Measurements from ENCODE around the gene PEAK3.

Gene PEAK3

GRCh38 chr19:2315818-2316353 is 33.9 kb upstream of the PEAK3 start:
- FAIRE-seq (no peak), DNase-seq (ENCODE audit: low spot score) (no peak)

- DNase-seq (ENCODE audit: low spot score) (no peak), FAIRE-seq (no peak)
These were observed 33.3 kb upstream of the PEAK3 start for GRCh38 chr19:2315121-2315817.

DNA sequence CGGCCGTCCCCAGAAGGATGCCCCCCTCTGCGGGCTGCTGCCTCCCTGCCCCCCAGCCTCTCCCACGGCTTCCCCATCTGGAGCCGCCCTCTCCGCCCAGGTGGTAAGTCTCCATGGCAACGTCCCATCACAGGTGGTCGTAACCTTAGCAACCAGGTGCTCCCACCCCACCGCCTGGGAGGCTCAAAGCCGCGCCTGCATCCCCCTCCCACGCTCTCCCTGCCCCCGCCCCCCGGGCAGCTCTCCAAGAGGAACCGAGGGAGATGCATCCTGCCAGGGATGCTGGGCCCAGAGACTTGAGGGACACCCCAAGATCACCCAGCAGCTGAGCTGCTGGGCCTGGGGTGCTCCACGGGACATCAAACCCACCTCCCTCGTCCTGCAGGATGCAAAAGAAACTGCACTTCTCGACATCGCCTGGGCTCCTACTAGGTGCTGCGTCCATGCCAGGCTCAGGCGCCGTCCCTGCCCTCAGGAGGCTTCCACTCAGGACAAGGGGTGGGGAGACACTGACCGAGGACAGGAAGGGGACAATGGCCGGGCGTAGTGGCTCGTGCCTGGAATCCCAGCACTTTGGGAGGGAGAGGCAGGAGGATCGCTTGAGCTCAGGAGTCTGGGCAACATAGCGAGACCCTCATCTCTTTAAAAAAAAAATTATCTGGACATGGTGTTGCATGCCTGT is 31.0 kb upstream of the PEAK3 start:
- no peak for DNase-seq (ENCODE audit: low spot score)
- no peak for FAIRE-seq

DNA sequence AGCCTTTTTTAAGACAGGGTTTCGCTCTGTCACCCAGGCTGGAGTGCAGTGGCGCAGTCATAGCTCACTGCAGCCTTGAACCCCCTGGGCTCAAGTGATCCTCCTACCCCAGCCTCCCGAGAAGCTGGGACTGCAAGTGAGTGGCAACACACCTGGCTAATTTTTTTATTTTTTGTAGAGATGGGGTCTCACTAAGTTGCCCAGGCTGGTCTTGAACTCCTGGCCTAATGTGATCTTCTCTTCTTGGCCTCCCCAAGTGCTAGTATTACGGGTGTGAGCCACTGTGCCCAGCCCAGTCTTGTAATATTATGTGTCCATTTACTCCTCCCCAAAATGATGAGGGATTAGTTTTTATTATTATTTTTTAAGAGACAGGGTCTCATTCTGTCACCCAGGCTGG is 29.1 kb upstream of the PEAK3 start:
- DNase-seq (ENCODE audit: low spot score) = no peak
- no peak for FAIRE-seq

DNA sequence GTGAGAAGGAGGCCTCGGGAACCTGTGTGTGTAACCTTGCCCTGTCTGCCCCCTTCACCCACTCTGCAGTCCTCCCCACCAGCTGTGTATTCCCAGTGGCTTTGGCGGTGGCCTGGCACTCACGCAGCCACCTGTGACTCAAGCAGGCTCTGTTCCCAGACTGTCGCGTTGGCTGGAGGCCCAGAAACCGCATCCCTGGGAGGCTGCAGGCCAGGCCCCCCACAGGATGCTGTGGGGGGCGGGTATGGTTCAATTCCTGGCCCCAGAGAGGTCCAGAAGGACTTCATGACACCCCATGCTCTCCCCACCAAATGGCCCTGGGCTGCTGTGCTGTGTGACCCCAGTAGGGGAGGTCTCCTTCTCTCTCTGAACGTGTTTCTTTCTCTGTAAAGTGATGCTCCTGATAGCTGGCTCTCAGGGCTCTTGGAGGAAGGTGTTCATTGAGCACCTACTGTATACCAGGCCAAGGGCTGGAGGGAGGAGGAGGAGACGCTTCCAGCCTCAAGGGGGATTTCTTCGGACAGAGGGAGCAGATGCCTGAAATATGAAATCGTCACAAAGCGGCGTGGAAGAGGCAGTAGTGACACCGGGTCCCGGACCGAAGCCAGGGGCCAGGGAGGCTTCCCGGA is 27.9 kb upstream of the PEAK3 start:
- DNase-seq (ENCODE audit: low spot score) (peak; percentile 31), FAIRE-seq (no peak)

- FAIRE-seq (no peak), DNase-seq (ENCODE audit: low spot score) (no peak)
These were observed 26.2 kb upstream of the PEAK3 start, which contains the start of gene LINGO3 for GRCh38 chr19:2308114-2308556. Gene LINGO3 (minus strand): TSS chr19:2308154. CDS start chr19:2291776, 16,378 bp downstream.

DNA sequence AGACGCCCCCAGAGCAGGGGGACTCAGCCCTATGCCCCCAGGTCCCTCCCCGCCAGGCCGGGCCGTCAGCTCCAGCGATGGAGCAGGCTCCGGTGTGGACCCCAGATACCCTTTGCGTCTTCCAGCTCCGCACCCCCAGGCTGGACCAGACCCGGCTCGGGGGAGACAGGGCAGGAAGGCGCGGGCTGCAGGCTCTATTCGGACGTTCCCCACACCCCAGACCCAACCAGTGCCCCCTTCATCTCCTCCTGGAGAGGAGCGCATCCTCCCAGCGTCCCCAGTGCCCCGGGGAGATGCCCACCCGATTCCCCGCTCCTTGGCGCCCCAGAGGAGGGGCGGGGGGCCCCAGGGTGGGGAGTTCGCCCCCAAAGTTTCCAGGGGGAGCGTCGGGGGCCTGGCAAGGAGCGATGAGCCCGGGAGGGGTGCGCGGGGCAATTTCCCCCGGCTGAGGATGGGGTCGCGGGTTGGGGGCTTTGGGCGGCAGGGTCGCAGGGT is 25.6 kb upstream of the PEAK3 start:
- DNase-seq (ENCODE audit: low spot score) = no peak
- FAIRE-seq = no peak

- DNase-seq (ENCODE audit: low spot score) (no peak), FAIRE-seq (no peak)
These were observed 25.0 kb upstream of the PEAK3 start for GRCh38 chr19:2306971-2307370.

DNA sequence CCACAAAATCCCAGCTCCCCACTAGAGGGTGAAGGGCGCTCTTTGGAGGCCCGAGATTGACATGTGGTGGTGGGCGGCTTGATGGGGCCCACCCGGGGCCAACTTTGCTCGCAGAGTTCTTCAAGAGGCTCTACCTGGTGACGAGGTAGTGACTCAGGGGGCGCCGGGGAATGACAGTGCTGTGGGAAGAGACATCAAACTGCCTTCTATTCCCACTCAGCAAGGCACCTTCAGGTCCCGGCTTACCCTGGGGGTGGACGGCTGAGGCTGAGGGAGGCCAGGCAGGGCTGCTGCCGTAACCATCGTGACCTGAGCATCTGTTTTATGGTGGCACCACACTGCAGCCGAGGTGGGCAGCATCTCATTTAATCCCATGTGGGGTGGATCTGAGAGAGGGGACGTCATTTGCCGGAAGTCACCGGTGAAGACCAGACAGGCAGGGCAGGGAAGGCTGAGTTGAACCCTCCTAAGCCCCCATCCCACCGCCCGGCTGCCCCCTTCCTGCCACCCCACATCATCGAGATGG is 24.4 kb upstream of the PEAK3 start:
- DNase-seq (ENCODE audit: low spot score) = no peak
- FAIRE-seq = no peak

- no peak for DNase-seq (ENCODE audit: low spot score)
- no peak for FAIRE-seq
These were observed 23.7 kb upstream of the PEAK3 start for GRCh38 chr19:2305452-2306280.

- DNase-seq (ENCODE audit: low spot score) (no peak), FAIRE-seq (no peak)
These were observed 21.3 kb upstream of the PEAK3 start for GRCh38 chr19:2303211-2303798.

- DNase-seq (ENCODE audit: low spot score) (no peak), FAIRE-seq (no peak)
These were observed 20.6 kb upstream of the PEAK3 start for GRCh38 chr19:2302319-2303210.

DNA sequence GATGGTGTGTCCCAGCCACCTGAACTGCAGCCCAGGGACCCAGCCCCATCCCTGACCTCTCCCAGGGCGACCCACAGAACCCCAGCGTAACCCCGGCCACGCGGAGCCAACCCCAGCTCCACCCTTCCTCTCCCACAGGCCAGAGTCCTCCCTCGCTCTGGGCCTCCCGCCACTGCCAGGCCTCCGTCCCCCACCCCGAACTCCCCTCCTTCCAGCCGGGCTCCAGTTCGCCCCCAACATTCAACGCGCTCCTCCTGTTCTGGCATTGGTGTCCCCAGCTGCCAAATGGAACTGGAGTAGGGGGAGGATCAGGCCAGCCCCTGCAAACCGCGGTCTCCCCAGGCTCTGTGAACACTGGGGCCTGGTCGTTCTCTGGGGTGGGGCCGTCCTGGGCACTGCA is 18.6 kb upstream of the PEAK3 start:
- FAIRE-seq (no peak), DNase-seq (ENCODE audit: low spot score) (no peak)

GRCh38 chr19:2296141-2296540 is 14.2 kb upstream of the PEAK3 start:
- no peak for FAIRE-seq
- no peak for DNase-seq (ENCODE audit: low spot score)

DNA sequence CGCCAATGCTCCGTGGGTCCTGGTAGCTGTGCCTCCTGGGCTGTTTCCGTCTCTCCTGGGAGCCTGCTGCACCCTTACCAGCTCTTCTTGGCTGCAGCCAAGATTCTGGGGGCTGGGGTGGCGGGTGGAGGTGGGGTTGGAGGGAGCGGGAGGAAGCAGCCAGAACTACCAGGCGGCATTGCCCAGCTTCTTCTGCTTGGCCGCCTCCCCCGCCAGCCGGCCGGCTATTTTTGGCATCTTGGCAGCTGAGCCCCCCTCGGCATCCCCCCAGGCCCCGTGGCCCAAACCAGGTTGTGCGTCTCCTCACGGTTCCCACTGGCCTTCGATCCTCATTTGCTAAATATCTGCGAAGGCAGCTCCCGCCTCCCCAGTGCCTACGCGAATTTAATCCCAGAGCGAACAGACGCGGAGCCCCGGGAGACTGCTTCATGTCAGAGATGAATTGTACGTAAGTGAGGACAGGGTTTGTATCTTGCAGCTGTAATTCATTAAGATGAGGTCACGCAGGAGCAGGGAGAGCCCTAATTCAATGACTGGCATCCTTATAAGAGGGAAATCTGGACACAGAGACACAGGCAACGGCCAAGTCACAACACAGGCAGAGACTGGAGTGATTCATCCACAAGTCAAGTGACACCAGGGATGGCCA is 12.8 kb upstream of the PEAK3 start:
- FAIRE-seq (no peak), DNase-seq (ENCODE audit: low spot score) (no peak)

DNA sequence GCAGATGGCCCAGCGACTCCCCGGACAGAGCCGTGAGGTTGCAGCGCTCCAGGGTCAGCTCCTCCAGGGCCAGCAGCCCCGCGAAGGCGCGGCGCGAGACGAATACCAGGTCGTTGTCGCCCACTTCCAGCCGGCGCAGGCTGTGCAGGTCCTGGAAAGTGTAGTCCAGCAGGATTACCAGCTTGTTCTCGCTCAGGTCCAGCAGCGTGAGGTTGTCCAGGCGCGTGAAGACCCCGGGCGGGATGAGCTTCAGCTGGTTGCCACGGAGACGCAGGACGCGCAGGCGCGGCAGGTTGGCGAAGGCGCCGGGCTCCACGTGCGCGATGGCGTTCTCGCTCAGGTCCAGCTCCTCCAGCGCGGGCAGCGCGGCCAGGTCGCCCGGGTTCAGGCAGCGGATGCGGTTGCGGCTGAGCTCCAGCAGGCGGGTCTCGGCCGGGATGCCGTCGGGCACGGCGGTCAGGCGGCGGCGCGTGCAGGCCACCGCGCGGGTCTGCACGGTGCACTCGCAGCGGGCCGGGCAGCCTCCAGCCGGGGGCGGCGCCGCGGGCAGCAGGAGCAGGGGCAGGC is 9.3 kb upstream of the PEAK3 start:
- FAIRE-seq (no peak), DNase-seq (ENCODE audit: low spot score) (no peak)

DNA sequence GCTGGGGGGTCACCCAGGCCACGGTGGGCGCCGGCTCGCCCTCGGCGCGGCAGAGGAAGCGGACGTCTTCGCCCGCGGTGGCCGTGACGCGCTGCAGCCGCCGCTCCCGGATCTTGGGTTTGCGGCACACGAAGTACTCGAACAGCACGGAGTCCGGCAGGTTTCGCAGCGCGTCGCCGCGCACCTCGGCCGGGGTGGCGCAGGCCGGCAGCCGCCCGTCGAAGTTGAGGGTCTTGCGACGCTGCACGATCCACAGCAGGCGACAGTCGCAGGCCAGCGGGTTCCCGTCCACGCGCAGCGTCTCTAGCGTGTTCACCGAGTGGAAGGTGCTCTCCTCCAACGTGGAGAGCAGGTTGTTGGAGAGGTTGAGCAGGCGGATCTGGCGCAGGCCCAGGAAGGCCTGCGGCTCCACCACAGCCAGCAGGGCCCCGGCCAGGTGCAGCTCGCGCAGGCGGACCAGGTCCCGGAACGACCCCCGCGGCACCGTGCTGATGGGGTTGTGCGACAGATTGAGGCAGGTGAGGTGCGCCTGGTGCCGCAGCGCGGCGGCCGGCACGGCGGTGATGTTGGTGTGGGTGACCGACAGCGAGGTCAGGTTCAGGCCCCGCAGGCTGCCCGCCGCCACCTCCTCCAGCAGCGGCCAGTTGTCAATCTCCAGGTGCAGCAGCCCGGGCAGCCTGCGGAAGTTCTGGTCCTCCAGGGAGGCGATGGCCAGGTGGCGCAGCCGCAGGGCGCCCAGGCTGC is 8.6 kb upstream of the PEAK3 start:
- FAIRE-seq (no peak), DNase-seq (ENCODE audit: low spot score) (no peak)

Measured in urothelium cell line (cell line).